ENCODE data around the gene SRD5A2.

Gene SRD5A2

DNA sequence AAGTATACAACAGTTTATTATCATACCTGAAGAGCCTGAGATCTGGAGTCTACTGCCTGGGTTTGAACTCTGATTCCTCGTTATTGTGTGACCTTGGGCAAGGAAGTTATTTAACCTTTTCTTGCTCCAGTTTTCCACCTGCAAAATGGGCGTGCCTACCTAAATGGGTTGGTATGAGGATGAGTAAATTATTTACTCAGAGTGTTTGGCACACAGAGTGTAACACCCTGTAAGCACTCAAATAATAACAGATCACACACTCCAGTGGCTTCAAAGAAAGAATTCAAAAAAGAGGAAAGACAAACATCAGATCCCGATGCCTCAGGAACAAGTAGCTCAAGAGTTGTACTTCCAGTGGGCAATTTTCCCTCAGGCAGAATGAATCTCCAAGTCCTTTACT is 2.4 kb downstream of the SRD5A2 start:
- TF ChIP-seq CTCF (conservative IDR thresholded peaks at IDR 0.05; ENCODE audit: low read length): no peak
- no peak overlapping the region for H3K4me3 ChIP-seq (ENCODE audit: low read length)
- no peak for DNase-seq (ENCODE audit: low read depth)

DNA sequence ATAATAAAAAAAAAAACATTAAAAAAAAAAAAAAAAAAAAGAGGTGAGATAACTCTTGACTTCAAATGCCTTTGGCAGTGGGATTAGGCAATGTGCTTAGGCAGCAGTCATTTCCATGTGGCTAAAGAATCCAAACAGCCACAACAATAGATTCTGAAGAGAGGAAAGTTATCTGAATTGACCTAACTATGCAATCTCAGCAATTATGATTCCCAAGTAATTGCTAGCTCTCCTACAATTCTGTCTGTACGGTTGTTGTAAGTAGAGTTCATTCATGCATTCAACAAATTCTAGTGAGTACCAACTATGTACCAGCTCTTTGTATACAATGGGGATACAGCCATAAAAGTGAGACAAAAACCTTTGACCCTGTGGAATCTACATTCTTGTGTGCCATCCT is 3.6 kb downstream of the SRD5A2 start:
- H3K4me3 ChIP-seq (ENCODE audit: low read length): no peak overlapping the region
- no peak for DNase-seq (ENCODE audit: low read depth)
- no peak for TF ChIP-seq CTCF (conservative IDR thresholded peaks at IDR 0.05; ENCODE audit: low read length)

- H3K4me3 ChIP-seq (ENCODE audit: low read length): no peak overlapping the region
- no peak for TF ChIP-seq CTCF (conservative IDR thresholded peaks at IDR 0.05; ENCODE audit: low read length)
- DNase-seq (ENCODE audit: low read depth): no peak
These were observed 12.0 kb downstream of the SRD5A2 start for GRCh38 chr2:31568585-31569201.

GRCh38 chr2:31567679-31568078 is 13.1 kb downstream of the SRD5A2 start:
- H3K4me3 ChIP-seq (ENCODE audit: low read length): no peak overlapping the region
- TF ChIP-seq CTCF (conservative IDR thresholded peaks at IDR 0.05; ENCODE audit: low read length): no peak
- no peak for DNase-seq (ENCODE audit: low read depth)

DNA sequence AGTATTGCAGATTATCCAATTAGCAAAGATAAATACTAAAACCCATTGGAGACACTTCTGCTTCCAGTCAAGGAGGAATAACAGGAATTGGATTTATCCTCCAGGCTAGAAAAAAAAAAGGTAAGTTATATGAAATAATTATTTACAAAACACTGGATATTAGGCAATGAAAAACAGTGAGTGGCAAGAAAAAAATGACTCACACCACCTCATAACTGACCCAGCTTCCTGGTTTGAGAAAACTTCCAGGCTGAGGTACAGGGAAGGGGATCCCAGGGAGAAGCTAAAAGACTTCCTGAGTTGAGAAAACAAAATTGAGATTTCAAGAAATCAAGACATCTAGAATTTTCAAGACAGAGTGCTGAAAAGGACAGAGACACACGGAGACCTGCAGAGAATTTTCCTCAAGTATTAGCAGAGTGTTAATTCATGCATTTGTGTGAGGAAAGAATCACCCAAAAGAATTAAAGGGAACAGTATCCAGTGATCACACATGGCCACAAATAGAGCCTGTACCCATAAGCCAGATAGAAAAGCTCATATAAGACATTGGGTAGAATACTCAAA is 17.4 kb downstream of the SRD5A2 start:
- no peak for TF ChIP-seq CTCF (conservative IDR thresholded peaks at IDR 0.05; ENCODE audit: low read length)
- DNase-seq (ENCODE audit: low read depth): no peak
- no peak overlapping the region for H3K4me3 ChIP-seq (ENCODE audit: low read length)

DNA sequence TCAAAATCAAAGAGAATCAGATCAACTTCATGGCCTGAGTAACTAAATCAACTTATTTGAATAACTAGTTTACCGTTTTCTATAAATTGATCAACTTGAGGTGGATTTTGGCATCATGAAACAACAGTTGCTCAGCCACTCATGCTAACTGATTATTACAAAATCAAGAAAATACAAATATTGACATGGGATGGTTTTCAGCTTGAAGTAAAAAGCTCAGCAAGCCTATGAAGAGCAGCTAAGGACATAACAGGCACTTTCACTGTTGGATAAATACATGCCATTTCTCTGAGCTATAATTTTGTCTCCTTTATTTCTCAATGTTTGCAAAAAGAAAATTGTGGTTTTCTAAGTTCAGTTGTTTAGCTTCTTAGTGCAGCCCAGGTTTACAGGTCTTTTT is 18.9 kb downstream of the SRD5A2 start:
- no peak for DNase-seq (ENCODE audit: low read depth)
- no peak overlapping the region for H3K4me3 ChIP-seq (ENCODE audit: low read length)
- no peak for TF ChIP-seq CTCF (conservative IDR thresholded peaks at IDR 0.05; ENCODE audit: low read length)
